NCI-H1436 (cell line): ENCODE results near the gene GPRC5B.

Source experiments
- DNase-seq: peaks from one replicate; lab custom pipeline; 2025; lab: John Stamatoyannopoulos, UW

GPRC5B gene

GRCh38 chr16:19810817-19811731 is 73.6 kb downstream of the GPRC5B start:
- no peak for DNase-seq

GRCh38 chr16:19809693-19810092 is 75.0 kb downstream of the GPRC5B start:
- no peak for DNase-seq

GRCh38 chr16:19809121-19809635 is 75.5 kb downstream of the GPRC5B start:
- no peak for DNase-seq

GRCh38 chr16:19808061-19808641 is 76.5 kb downstream of the GPRC5B start:
- no peak for DNase-seq
